Endothelial cell of umbilical vein (primary cell): ENCODE results near the gene VSX1. TPM values are rescaled to one million over a fixed set of nuclear protein-coding genes. Genes with fewer than 3 reads are reported as not detected.

Source experiments
- BruUV-seq: library from RNA; stranded (reverse); fragments of 400-500 nt; replicated peaks from 2 replicates; lab custom pipeline; 2021; lab: Mats Ljungman, UMichigan
- CTCF ChIA-PET: fragments of 300-600, 350-600 bp; sonication (Branson Sonifier 250); formaldehyde crosslinking; loops from one replicate; lab custom pipeline; 2021; ENCODE audit warnings: antibody characterized with exemption, inconsistent platforms; lab: Charles Lee
- POLR2A ChIA-PET: fragments of 300-600, 350-600 bp; sonication (Branson Sonifier 250); formaldehyde crosslinking; loops from one replicate; lab custom pipeline; 2021; ENCODE audit warnings: antibody characterized with exemption, inconsistent platforms; lab: Charles Lee
- DNase-seq: peaks from one replicate; pipeline ENCODE4 v3.0.0-alpha.2; 2011; ENCODE audit warnings: low read depth, low spot score
- FAIRE-seq: peaks from 2 replicates; lab custom pipeline; 2011; peaks lifted over from hg19 to GRCh38; lab: Jason Lieb, UNC
- H2AFZ ChIP-seq: 2 replicates; pipeline ENCODE4 v1.6.0; 2012; ENCODE audit warnings: low read depth, low read length, control low read depth, inconsistent platforms
- H3K27ac ChIP-seq: 2 replicates; pipeline ENCODE4 v1.5.1; 2011; ENCODE audit warnings: low read depth, mild to moderate bottlenecking, control low read depth, low read length, moderate library complexity; ENCODE audit not compliant: insufficient read depth
- H3K27me3 ChIP-seq, 2 experiments: 2 replicates each; pipeline versions ENCODE4 v1.6.0 to v1.6.1; 2011; ENCODE audit warnings: low read length in 2 of 2, mixed read lengths in 1 of 2; ENCODE audit not compliant: control insufficient read depth in 2 of 2, insufficient read depth in 2 of 2
- H3K36me3 ChIP-seq, 2 experiments: 2 replicates in 1 of 2; 3 replicates in 1 of 2; pipeline ENCODE4 v1.5.1; 2011; ENCODE audit warnings: low read length in 2 of 2, mild to moderate bottlenecking in 1 of 2, moderate library complexity in 1 of 2; ENCODE audit not compliant: control insufficient read depth in 2 of 2, insufficient read depth in 2 of 2; ENCODE audit errors: extremely low read depth in 1 of 2
- H3K4me1 ChIP-seq: 3 replicates; pipeline ENCODE4 v1.5.1; 2011; ENCODE audit warnings: mild to moderate bottlenecking, low read length; ENCODE audit not compliant: control insufficient read depth, insufficient read depth; ENCODE audit errors: extremely low read depth
- H3K4me2 ChIP-seq: 2 replicates; pipeline ENCODE4 v1.6.1; 2011; ENCODE audit warnings: low read length, control low read depth, mixed read lengths; ENCODE audit not compliant: insufficient read depth
- H3K4me3 ChIP-seq, 3 experiments: fragments of 200-600 bp in 1 of 3; sonication (generic), shearing (Covaris generic) in 1 of 3; replicated peaks in 1 of 3; 2 replicates each; pipeline ENCODE4 v1.5.1; 2011 to 2016; ENCODE audit warnings: control low read depth in 3 of 3, low read length in 3 of 3, mild to moderate bottlenecking in 2 of 3, inconsistent platforms in 1 of 3, low read depth in 1 of 3, moderate library complexity in 1 of 3; ENCODE audit not compliant: insufficient read depth in 1 of 3
- H3K79me2 ChIP-seq: 2 replicates; pipeline ENCODE4 v1.6.0; 2012; ENCODE audit warnings: low read length, inconsistent platforms; ENCODE audit not compliant: control insufficient read depth, insufficient read depth
- H3K9ac ChIP-seq: replicated peaks from 2 replicates; pipeline ENCODE3; 2011; ENCODE audit warnings: low read length, control low read depth; ENCODE audit not compliant: insufficient read depth; ENCODE audit errors: extremely low read depth
- H3K9me1 ChIP-seq: replicated peaks from 3 replicates; pipeline ENCODE4 v1.6.0; 2011; ENCODE audit warnings: mild to moderate bottlenecking, low read length; ENCODE audit not compliant: control insufficient read depth, insufficient read depth; ENCODE audit errors: extremely low read depth
- H3K9me3 ChIP-seq: replicated peaks from 2 replicates; pipeline ENCODE4 v1.5.1; 2012; ENCODE audit warnings: low read length, inconsistent platforms; ENCODE audit not compliant: control insufficient read depth, insufficient read depth
- H4K20me1 ChIP-seq: replicated peaks from 2 replicates; pipeline ENCODE3; 2011; ENCODE audit warnings: mild to moderate bottlenecking, low read length; ENCODE audit not compliant: control insufficient read depth, insufficient read depth; ENCODE audit errors: extremely low read depth
- CTCF ChIP-seq, 2 donors: IDR thresholded peaks; 1 replicate in 1 of 2; 2 replicates in 1 of 2; pipeline ENCODE4 v1.5.1; 2011; ENCODE audit warnings: low read length in 2 of 2, mild to moderate bottlenecking in 2 of 2, moderate library complexity in 2 of 2, control low read depth in 1 of 2, inconsistent platforms in 1 of 2, low read depth in 1 of 2; ENCODE audit not compliant: insufficient read depth in 1 of 2; ENCODE audit errors: extremely low read depth in 1 of 2
- EZH2 ChIP-seq: IDR thresholded peaks from 2 replicates; pipeline ENCODE4 v1.6.1; 2012; ENCODE audit warnings: borderline replicate concordance, low read depth, mild to moderate bottlenecking, moderate library complexity, low read length, inconsistent platforms; ENCODE audit not compliant: severe bottlenecking
- FOS ChIP-seq: IDR thresholded peaks from 2 replicates; pipeline ENCODE4 v1.6.1; 2011; ENCODE audit warnings: mild to moderate bottlenecking, low read length, moderate library complexity, borderline replicate concordance; ENCODE audit not compliant: insufficient read depth
- GATA2 ChIP-seq: IDR thresholded peaks from 2 replicates; pipeline ENCODE4 v1.7.0; 2011; ENCODE audit warnings: low read depth, mild to moderate bottlenecking, moderate library complexity, mixed read lengths, low read length; ENCODE audit not compliant: insufficient read length, insufficient read depth
- JUN ChIP-seq: IDR thresholded peaks from 2 replicates; pipeline ENCODE4 v1.6.1; 2011; ENCODE audit warnings: borderline replicate concordance, low read depth; ENCODE audit not compliant: insufficient read length, insufficient read depth
- MAX ChIP-seq: IDR thresholded peaks from 2 replicates; pipeline ENCODE4 v1.6.1; 2011; ENCODE audit not compliant: insufficient read depth, insufficient read length
- MYC ChIP-seq: IDR thresholded peaks from one replicate; pipeline ENCODE4 v1.6.1; 2011; ENCODE audit warnings: mild to moderate bottlenecking, low read depth, low read length
- POLR2A ChIP-seq: IDR thresholded peaks from 2 replicates; pipeline ENCODE4 v1.6.1; 2012; ENCODE audit warnings: low read depth, mild to moderate bottlenecking, control low read depth, low read length
- POLR2AphosphoS5 ChIP-seq: IDR thresholded peaks from 2 replicates; pipeline ENCODE4 v1.6.1; 2012; ENCODE audit warnings: low read depth, mild to moderate bottlenecking, control low read depth, low read length, moderate library complexity; ENCODE audit not compliant: insufficient read depth
- dilution Hi-C: fragments of 300-500 bp; cut with MboI; formaldehyde crosslinking; loops from one replicate; pipeline ENCODE4 v1.15.0; 2019; ENCODE audit warnings: low sequenced_read_pairs; ENCODE audit not compliant: extremely low pct_ligation_motif_present
- intact Hi-C: fragments of 100-400 bp; cut with micrococcal nuclease; formaldehyde crosslinking; loops from one replicate; pipeline ENCODE4 v1.10.0; 2022
- polyA plus RNA-seq, 4 experiments: library from polyadenylated mRNA; depleted of rRNA in 3 of 4; stranded (reverse) in 3 of 4; unstranded in 1 of 4; fragments of >200 nt; gene quantifications; 2 replicates each; pipeline versions ENCODE4 v1.2.1 to v1.2.3, GENCODE V29; 2011 to 2012; ENCODE audit warnings: missing spikeins in 1 of 4
- total RNA-seq: library from RNA; stranded (reverse); gene quantifications from 2 replicates; pipeline ENCODE4 v1.2.3, GENCODE V29; 2021

The VSX1 gene
- total and polyA plus RNA-seq, 2 donors (not counting 3 experiments of a cell fraction or from before 2014, with no cell fraction given), result not detected

GRCh38 chr20:25065072-25065624, 16.8 kb downstream of the VSX1 start:
- Histone ChIP-seq H3K36me3 (no peaks in the 10 kb centered on the region), H4K20me1 (no peaks in the 10 kb centered on the region), H3K9ac (no peak overlapping the region), H3K9me3 (no peaks in the 10 kb centered on the region), H3K4me1 (no peaks in the 10 kb centered on the region), H3K27ac (no peak overlapping the region), H3K9me1 (no peaks in the 10 kb centered on the region), H3K4me2 (no peak overlapping the region), H3K4me3 (no peak overlapping the region), H3K79me2 (no peaks in the 10 kb centered on the region), H3K27me3 (peaks cover 12 to 15% of the 10 kb centered on the region in 2 experiments), H2AFZ (no peak overlapping the region)
- TF ChIP-seq POLR2A, result no peak
- no peak for TF ChIP-seq EZH2
- TF ChIP-seq CTCF (IDR thresholded peaks at IDR 0.05; ENCODE audit: extremely low read depth in 1 of 2, insufficient read depth in 1 of 2, low read depth in 1 of 2, low read length in 2 of 2), result no peak
- TF ChIP-seq MYC, result no peak
- no peak for TF ChIP-seq FOS
- no peak for TF ChIP-seq MAX
- TF ChIP-seq POLR2AphosphoS5, result no peak
- TF ChIP-seq GATA2, result no peak
- TF ChIP-seq JUN, result no peak
- intact Hi-C loops (loop anchor here (1.0 kb wide), 2 partner anchors 70 to 114 kb away; no protein-coding TSS in a partner anchor), dilution Hi-C loops (no loop called here)
- FAIRE-seq, result no peak
- DNase-seq, result no peak
- ChIA-PET POLR2A (interaction anchor here (0.6 kb wide), 1 partner anchor 358 kb away, joined by 5 read pairs; no protein-coding TSS in a partner anchor), CTCF (interaction anchor here (1.0 to 4.4 kb wide), 10 partner anchors 8 to 334 kb away, joined by 3 to 96 read pairs (median 4); partner anchors contain the start of gene APMAP)
- BruUV-seq, result no TSS peak
